H1 (cell line): ENCODE measurements around the gene AICDA. TPM values are rescaled to one million over a fixed set of nuclear protein-coding genes. Genes with fewer than 3 reads are reported as not detected.
"Not testable (repeated sequence)": the region's sequence is repeated elsewhere in the genome, so short reads cannot be mapped to it uniquely, and the experiment has no call there.

ENCODE experiments used
- CTCF ChIA-PET: fragments of 300-600 bp; sonication (Branson Sonifier 250); formaldehyde crosslinking; loops from one replicate; lab custom pipeline; 2021; ENCODE audit not compliant: partially characterized antibody; lab: Charles Lee
- POLR2A ChIA-PET: fragments of 300-600 bp; sonication (Branson Sonifier 250); formaldehyde crosslinking; loops from one replicate; lab custom pipeline; 2021; ENCODE audit warnings: inconsistent platforms; ENCODE audit not compliant: partially characterized antibody; lab: Charles Lee
- DNase-seq, 2 experiments: peaks; one replicate each; pipeline versions ENCODE4 v3.0.0 to v3.0.0-alpha.2; 2010 to 2022; ENCODE audit warnings: low spot score in 2 of 2, low read depth in 1 of 2, mixed read lengths in 1 of 2
- FAIRE-seq: peaks from 2 replicates; lab custom pipeline; 2011; peaks lifted over from hg19 to GRCh38; lab: Jason Lieb, UNC
- H2AFZ ChIP-seq: 2 replicates; pipeline ENCODE4 v1.8.1; 2012; ENCODE audit warnings: low read length, inconsistent platforms
- H2AK5ac ChIP-seq: 2 replicates; pipeline ENCODE4 v1.6.1; 2013; ENCODE audit warnings: low read depth, low read length
- H2BK120ac ChIP-seq: replicated peaks from 2 replicates; pipeline ENCODE3; 2013; ENCODE audit warnings: low read depth, low read length, inconsistent platforms
- H2BK12ac ChIP-seq: 2 replicates; pipeline ENCODE4 v1.6.1; 2013; ENCODE audit warnings: low read depth, low read length
- H2BK15ac ChIP-seq: 2 replicates; pipeline ENCODE4 v1.6.1; 2013; ENCODE audit warnings: low read length
- H2BK20ac ChIP-seq: 2 replicates; pipeline ENCODE4 v1.6.1; 2013; ENCODE audit warnings: low read length
- H2BK5ac ChIP-seq: 2 replicates; pipeline ENCODE4 v1.6.1; 2013; ENCODE audit warnings: low read depth, low read length
- H3K14ac ChIP-seq: 2 replicates; pipeline ENCODE4 v1.6.1; 2013; ENCODE audit warnings: inconsistent platforms; ENCODE audit not compliant: insufficient read length
- H3K18ac ChIP-seq: 2 replicates; pipeline ENCODE4 v1.6.1; 2013; ENCODE audit warnings: low read length; ENCODE audit errors: extremely low read depth
- H3K23ac ChIP-seq: 2 replicates; pipeline ENCODE4 v1.6.1; 2013; ENCODE audit warnings: inconsistent platforms; ENCODE audit not compliant: insufficient read length
- H3K23me2 ChIP-seq: 2 replicates; pipeline ENCODE4 v1.6.1; 2013; ENCODE audit warnings: low read depth, low read length
- H3K27ac ChIP-seq: 2 replicates; pipeline ENCODE4 v1.6.1; 2011; ENCODE audit warnings: low read depth, low read length, inconsistent platforms
- H3K27me3 ChIP-seq, 4 experiments: replicated peaks in 1 of 4; 1 replicate in 1 of 4; 2 replicates in 3 of 4; pipeline versions ENCODE4 v1.6.1 to v1.8.1; 2011 to 2013; ENCODE audit warnings: low read length in 3 of 4, mild to moderate bottlenecking in 3 of 4, inconsistent platforms in 2 of 4, mixed read lengths in 2 of 4, moderate library complexity in 1 of 4; ENCODE audit not compliant: control insufficient read depth in 3 of 4, insufficient read depth in 3 of 4; ENCODE audit errors: extremely low read depth in 1 of 4
- H3K36me3 ChIP-seq, 4 experiments: 2 replicates each; pipeline versions ENCODE4 v1.6.1 to v1.8.1; 2011 to 2013; ENCODE audit warnings: mild to moderate bottlenecking in 4 of 4, low read length in 3 of 4, moderate library complexity in 2 of 4, control low read depth in 1 of 4, inconsistent platforms in 1 of 4; ENCODE audit not compliant: insufficient read depth in 4 of 4, control insufficient read depth in 2 of 4
- H3K4ac ChIP-seq: replicated peaks from 2 replicates; pipeline ENCODE3; 2013; ENCODE audit warnings: low read length, low read depth, mixed read lengths, inconsistent platforms; ENCODE audit not compliant: insufficient read length
- H3K4me1 ChIP-seq, 4 experiments: replicated peaks in 1 of 4; 1 replicate in 1 of 4; 2 replicates in 3 of 4; pipeline versions ENCODE4 v1.6.1 to v1.8.1; 2011 to 2013; ENCODE audit warnings: low read length in 3 of 4, inconsistent platforms in 2 of 4, mixed read lengths in 1 of 4; ENCODE audit not compliant: insufficient read depth in 4 of 4, control insufficient read depth in 3 of 4
- H3K4me2 ChIP-seq, 2 experiments: 2 replicates each; pipeline versions ENCODE4 v1.6.1 to v1.8.1; 2011 to 2013; ENCODE audit warnings: low read depth in 2 of 2, low read length in 2 of 2, control low read depth in 1 of 2, inconsistent platforms in 1 of 2, mild to moderate bottlenecking in 1 of 2; ENCODE audit not compliant: insufficient read depth in 1 of 2
- H3K4me3 ChIP-seq, 4 experiments: fragments of 200-600, 300-600 bp in 1 of 4; sonication (generic), shearing (Covaris generic), sonication (Bioruptor Twin) in 1 of 4; 2 replicates each; pipeline versions ENCODE4 v1.5.1 to v1.8.1; 2011 to 2016; ENCODE audit warnings: low read length in 4 of 4, low read depth in 3 of 4, control low read depth in 2 of 4, inconsistent platforms in 2 of 4, mild to moderate bottlenecking in 2 of 4, mixed read lengths in 1 of 4, moderate library complexity in 1 of 4; ENCODE audit not compliant: insufficient read depth in 2 of 4; ENCODE audit errors: extremely low read depth in 1 of 4
- H3K56ac ChIP-seq: replicated peaks from 2 replicates; pipeline ENCODE3; 2013; ENCODE audit warnings: low read depth, mild to moderate bottlenecking, mixed read lengths, low read length, inconsistent platforms; ENCODE audit not compliant: insufficient read length
- H3K79me1 ChIP-seq: 2 replicates; pipeline ENCODE4 v1.6.1; 2013; ENCODE audit warnings: low read depth, low read length, control low read depth
- H3K79me2 ChIP-seq, 2 experiments: 2 replicates each; pipeline versions ENCODE4 v1.6.1 to v1.8.1; 2012 to 2013; ENCODE audit warnings: low read length in 2 of 2, mild to moderate bottlenecking in 2 of 2, inconsistent platforms in 1 of 2; ENCODE audit not compliant: insufficient read depth in 2 of 2, control insufficient read depth in 1 of 2
- H3K9ac ChIP-seq, 4 experiments: replicated peaks in 1 of 4; 1 replicate in 1 of 4; 2 replicates in 3 of 4; pipeline versions ENCODE4 v1.6.1 to v1.8.1; 2011 to 2013; ENCODE audit warnings: low read depth in 3 of 4, low read length in 3 of 4, control low read depth in 2 of 4, mild to moderate bottlenecking in 2 of 4, moderate library complexity in 2 of 4, inconsistent platforms in 1 of 4; ENCODE audit errors: extremely low read depth in 1 of 4
- H3K9me3 ChIP-seq, 2 experiments: 2 replicates each; pipeline versions ENCODE4 v1.6.1 to v1.8.1; 2012 to 2013; ENCODE audit warnings: mild to moderate bottlenecking in 2 of 2, moderate library complexity in 2 of 2, control low read depth in 1 of 2, inconsistent platforms in 1 of 2, low read depth in 1 of 2, low read length in 1 of 2, mixed read lengths in 1 of 2; ENCODE audit not compliant: insufficient read depth in 2 of 2
- H4K20me1 ChIP-seq, 2 experiments: replicated peaks in 1 of 2; 2 replicates each; pipeline versions ENCODE3 to v1.8.1; 2011 to 2013; ENCODE audit warnings: inconsistent platforms in 2 of 2, low read length in 2 of 2, mild to moderate bottlenecking in 1 of 2; ENCODE audit not compliant: insufficient read depth in 2 of 2, control insufficient read depth in 1 of 2
- H4K5ac ChIP-seq: 2 replicates; pipeline ENCODE4 v1.6.1; 2013; ENCODE audit warnings: low read length, low read depth, mixed read lengths, inconsistent platforms; ENCODE audit not compliant: insufficient read length
- H4K8ac ChIP-seq: 2 replicates; pipeline ENCODE4 v1.8.0; 2013; ENCODE audit warnings: mild to moderate bottlenecking, moderate library complexity, low read length, inconsistent platforms; ENCODE audit not compliant: insufficient read depth; ENCODE audit errors: extremely low read depth
- H4K91ac ChIP-seq: replicated peaks from 2 replicates; pipeline ENCODE3; 2013; ENCODE audit warnings: low read length, mixed read lengths, inconsistent platforms; ENCODE audit not compliant: insufficient read length
- E2F6 ChIP-seq: IDR thresholded peaks from 2 replicates; pipeline ENCODE4 v1.6.1; 2012; ENCODE audit warnings: inconsistent platforms
- WGBS, 2 experiments: shearing (Covaris generic) in 1 of 2; methylation state at CpG; one replicate each; pipeline versions ENCODE4 v1.1.6 to v1.1.7; 2013 to 2015; ENCODE audit warnings: low lambda C conversion rate in 2 of 2, mixed read lengths in 2 of 2, inconsistent platforms in 1 of 2, low coverage in 1 of 2, missing lambda C conversion rate in 1 of 2; ENCODE audit not compliant: insufficient replicate concordance in 2 of 2, insufficient coverage in 1 of 2, insufficient read length in 1 of 2; ENCODE audit errors: extremely low coverage in 1 of 2, missing lambda C conversion rate in 1 of 2; 5-methylcytosine and 5-hydroxymethylcytosine counted together
- polyA plus RNA-seq, 7 experiments: library from polyadenylated mRNA; depleted of rRNA in 3 of 7; stranded (reverse) in 5 of 7; unstranded in 2 of 7; fragments of >200 nt in 5 of 7; fragments of 200-250 nt in 2 of 7; gene quantifications; 1 replicate in 5 of 7; 2 replicates in 1 of 7; 4 replicates in 1 of 7; pipeline versions ENCODE4 v1.2.1 to v1.2.3, GENCODE V29; 2011 to 2013; ENCODE audit warnings: missing spikeins in 2 of 7, mixed read lengths in 2 of 7
- total RNA-seq: library from RNA; stranded (reverse); fragmentation: NEBNext Ultra II Directional; extraction: Animal tissue kit (Norgen Biotek cat#: 25700); gene quantifications from 2 replicates; pipeline ENCODE4 v1.2.1, GENCODE V29; 2021
- TF ChIP-seq, protein P1 (sequence below): IDR thresholded peaks from 2 replicates; pipeline ENCODE4 v1.6.1; 2012; ENCODE audit warnings: inconsistent platforms

The AICDA gene
- total and polyA plus RNA-seq, 2 of the 8 experiments (the other 6 are each of a cell fraction or from before 2014, with no cell fraction given): not detected

- Histone ChIP-seq H2BK20ac (peak overlapping the region; percentile 27; the same call in 1 of the 2 replicates), H2BK5ac (peak overlapping the region; percentile 11; the same call in 1 of the 2 replicates), H3K4me2 (peak overlapping the region in 1 of 2 experiments; percentile 47; a peak in 2 of 4 replicates), H2BK120ac (peak overlapping the region; percentile 24), H2BK12ac (peak overlapping the region; percentile 76; the same call in 1 of the 2 replicates), H4K91ac (peak overlapping the region; percentile 12), H3K4me1 (peaks cover 2 to 18% (median 9%) of the 10 kb centered on the region in 4 experiments; a peak in 4 of 7 replicates), H3K14ac (peak overlapping the region; percentile 57)
- H3K4me3 ChIP-seq, H4K8ac ChIP-seq, POLR2A ChIA-PET, H4K5ac ChIP-seq, H3K23me2 ChIP-seq, H2AK5ac ChIP-seq, H4K20me1 ChIP-seq, H3K79me2 ChIP-seq, H3K79me1 ChIP-seq, H3K18ac ChIP-seq, H3K27ac ChIP-seq, H3K27me3 ChIP-seq, H3K23ac ChIP-seq, H2AFZ ChIP-seq, H3K4ac ChIP-seq, H3K56ac ChIP-seq, H3K9ac ChIP-seq, H3K36me3 ChIP-seq, H3K9me3 ChIP-seq, H2BK15ac ChIP-seq, DNase-seq: not testable (repeated sequence)
- CTCF ChIA-PET: interaction anchor here (1.0 to 1.5 kb wide), 3 partner anchors 18 to 91 kb away, joined by 3 to 6 read pairs (median 3); no protein-coding TSS in a partner anchor
- FAIRE-seq: peak; percentile 78
- TF ChIP-seq, protein P1, sequence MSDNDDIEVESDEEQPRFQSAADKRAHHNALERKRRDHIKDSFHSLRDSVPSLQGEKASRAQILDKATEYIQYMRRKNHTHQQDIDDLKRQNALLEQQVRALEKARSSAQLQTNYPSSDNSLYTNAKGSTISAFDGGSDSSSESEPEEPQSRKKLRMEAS: peak; percentile 71; the same call in 1 of the 2 replicates
- peak; percentile 43; the same call in 1 of the 2 replicates for TF ChIP-seq E2F6
- 62% methylated on average over 6 of the region's 9 CpGs; no CpG with 5 or more reads in 1 of the 2 experiments for WGBS, 2 experiments
Measured at GRCh38 chr12:8635342-8636006, 22.8 kb upstream of the AICDA start.
